Ascending aorta (tissue), 2 donors: Measurements from ENCODE around the gene UBB. TPM values are rescaled to one million over a fixed set of nuclear protein-coding genes. Genes with fewer than 3 reads are reported as not detected.

Experiments used
- DNase-seq, 2 donors: peaks; one replicate each; pipeline ENCODE4 v3.0.0-alpha.2; 2019; ENCODE audit warnings: low spot score in 2 of 2
- H3K27ac ChIP-seq, 2 donors: fragments of 200-600 bp; sonication (generic); one replicate each; pipeline ENCODE4 v1.5.1; 2016 to 2017; ENCODE audit warnings: mild to moderate bottlenecking in 1 of 2
- H3K27me3 ChIP-seq: fragments of 200-600 bp; sonication (generic); one replicate; pipeline ENCODE4 v1.5.1; 2017
- H3K36me3 ChIP-seq, 2 donors: fragments of 200-600 bp; sonication (generic); one replicate each; pipeline ENCODE4 v1.5.1; 2016
- H3K4me1 ChIP-seq, 2 donors: fragments of 200-600 bp; sonication (generic); one replicate each; pipeline ENCODE4 v1.5.1; 2016 to 2017; ENCODE audit warnings: mild to moderate bottlenecking in 1 of 2
- H3K4me3 ChIP-seq, 2 donors: fragments of 200-600 bp; sonication (generic); one replicate each; pipeline ENCODE4 v1.5.1; 2016 to 2017; ENCODE audit warnings: mild to moderate bottlenecking in 1 of 2
- H3K9me3 ChIP-seq, 2 donors: fragments of 200-600 bp; sonication (generic); one replicate each; pipeline ENCODE4 v1.5.1; 2016
- CTCF ChIP-seq, 3 experiments: fragments of 200-600 bp in 2 of 3; fragments of 450-650 bp in 1 of 3; sonication (generic) in 2 of 3; IDR thresholded peaks; one replicate each; pipeline ENCODE4 v1.5.1; 2016 to 2019; ENCODE audit warnings: antibody characterized with exemption in 3 of 3, mild to moderate bottlenecking in 1 of 3, moderate library complexity in 1 of 3
- intact Hi-C: fragments of 100-400 bp; cut with DNase I; formaldehyde crosslinking; loops from one replicate; pipeline ENCODE4 v1.15.1; 2023
- total RNA-seq: library from RNA; depleted of rRNA; stranded (reverse); fragments of >200 nt; gene quantifications from one replicate; pipeline ENCODE4 v1.1.0, GENCODE V29; 2016

UBB gene
- total RNA-seq, 1 donor from 2014 or later, result 615 TPM

GRCh38 chr17:16343569-16343968, 37.3 kb upstream of the UBB start:
- no peak for TF ChIP-seq CTCF (IDR thresholded peaks at IDR 0.05)
- H3K36me3 ChIP-seq, result peaks cover 19 to 26% of the 10 kb centered on the region in 2 donors
- H3K4me3 ChIP-seq, result no peak overlapping the region
- H3K9me3 ChIP-seq, result no peaks in the 10 kb centered on the region
- intact Hi-C loops, result no loop called here
- peak overlapping the region in 1 of 2 donors; percentile 27 for H3K27ac ChIP-seq
- H3K27me3 ChIP-seq, result no peaks in the 10 kb centered on the region
- no peaks in the 10 kb centered on the region for H3K4me1 ChIP-seq
- no peak for DNase-seq

GRCh38 chr17:16345565-16345964, 35.3 kb upstream of the UBB start:
- Histone ChIP-seq H3K9me3 (no peaks in the 10 kb centered on the region), H3K4me3 (no peak overlapping the region), H3K4me1 (no peaks in the 10 kb centered on the region), H3K27me3 (no peaks in the 10 kb centered on the region), H3K27ac (no peak overlapping the region), H3K36me3 (peaks cover 19 to 34% of the 10 kb centered on the region in 2 donors)
- intact Hi-C loops, result no loop called here
- no peak for TF ChIP-seq CTCF (IDR thresholded peaks at IDR 0.05)
- DNase-seq, result no peak

- no peaks in the 10 kb centered on the region for H3K27me3 ChIP-seq
- intact Hi-C loops, result no loop called here
- H3K4me1 ChIP-seq, result peaks cover 0 to 4% of the 10 kb centered on the region in 2 donors
- DNase-seq, result no peak
- H3K4me3 ChIP-seq, result no peak overlapping the region
- peaks cover 19 to 34% of the 10 kb centered on the region in 2 donors for H3K36me3 ChIP-seq
- no peak for TF ChIP-seq CTCF (IDR thresholded peaks at IDR 0.05)
- no peak overlapping the region for H3K27ac ChIP-seq
- H3K9me3 ChIP-seq, result no peaks in the 10 kb centered on the region
Observed at GRCh38 chr17:16346721-16347271, 34.1 kb upstream of the UBB start.

GRCh38 chr17:16348586-16348985, 32.3 kb upstream of the UBB start:
- Histone ChIP-seq H3K27me3 (no peaks in the 10 kb centered on the region), H3K27ac (no peak overlapping the region), H3K36me3 (peaks cover 10 to 22% of the 10 kb centered on the region in 2 donors), H3K9me3 (no peaks in the 10 kb centered on the region), H3K4me3 (no peak overlapping the region), H3K4me1 (peaks cover 0 to 9% of the 10 kb centered on the region in 2 donors)
- intact Hi-C loops, result no loop called here
- TF ChIP-seq CTCF (IDR thresholded peaks at IDR 0.05), result no peak
- DNase-seq, result no peak

GRCh38 chr17:16349431-16349830, 31.5 kb upstream of the UBB start:
- TF ChIP-seq CTCF (IDR thresholded peaks at IDR 0.05), result no peak
- intact Hi-C loops, result no loop called here
- Histone ChIP-seq H3K27me3 (no peaks in the 10 kb centered on the region), H3K9me3 (no peaks in the 10 kb centered on the region), H3K27ac (no peak overlapping the region), H3K4me3 (no peak overlapping the region), H3K36me3 (peaks cover 5 to 14% of the 10 kb centered on the region in 2 donors), H3K4me1 (peaks cover 0 to 10% of the 10 kb centered on the region in 2 donors)
- no peak for DNase-seq

- Histone ChIP-seq H3K27me3 (no peaks in the 10 kb centered on the region), H3K4me1 (peaks cover 0 to 10% of the 10 kb centered on the region in 2 donors), H3K36me3 (peaks cover 5 to 9% of the 10 kb centered on the region in 2 donors), H3K9me3 (no peaks in the 10 kb centered on the region), H3K27ac (peak overlapping the region; percentile 63 to 73), H3K4me3 (peak overlapping the region; percentile 92 to 99)
- TF ChIP-seq CTCF (IDR thresholded peaks at IDR 0.05), result no peak
- intact Hi-C loops, result loop anchor here (2.0 to 5.0 kb wide), 3 partner anchors 65 to 137 kb away; partner anchors contain the start of gene NCOR1
- DNase-seq, result no peak
Observed at GRCh38 chr17:16351831-16352230, 29.1 kb upstream of the UBB start.
